ENCODE results near the gene PCDHA11. TPM values are rescaled to one million over a fixed set of nuclear protein-coding genes. Genes with fewer than 3 reads are reported as not detected.

The PCDHA11 gene
- total RNA-seq, 4 donors from 2014 or later: not detected

DNA sequence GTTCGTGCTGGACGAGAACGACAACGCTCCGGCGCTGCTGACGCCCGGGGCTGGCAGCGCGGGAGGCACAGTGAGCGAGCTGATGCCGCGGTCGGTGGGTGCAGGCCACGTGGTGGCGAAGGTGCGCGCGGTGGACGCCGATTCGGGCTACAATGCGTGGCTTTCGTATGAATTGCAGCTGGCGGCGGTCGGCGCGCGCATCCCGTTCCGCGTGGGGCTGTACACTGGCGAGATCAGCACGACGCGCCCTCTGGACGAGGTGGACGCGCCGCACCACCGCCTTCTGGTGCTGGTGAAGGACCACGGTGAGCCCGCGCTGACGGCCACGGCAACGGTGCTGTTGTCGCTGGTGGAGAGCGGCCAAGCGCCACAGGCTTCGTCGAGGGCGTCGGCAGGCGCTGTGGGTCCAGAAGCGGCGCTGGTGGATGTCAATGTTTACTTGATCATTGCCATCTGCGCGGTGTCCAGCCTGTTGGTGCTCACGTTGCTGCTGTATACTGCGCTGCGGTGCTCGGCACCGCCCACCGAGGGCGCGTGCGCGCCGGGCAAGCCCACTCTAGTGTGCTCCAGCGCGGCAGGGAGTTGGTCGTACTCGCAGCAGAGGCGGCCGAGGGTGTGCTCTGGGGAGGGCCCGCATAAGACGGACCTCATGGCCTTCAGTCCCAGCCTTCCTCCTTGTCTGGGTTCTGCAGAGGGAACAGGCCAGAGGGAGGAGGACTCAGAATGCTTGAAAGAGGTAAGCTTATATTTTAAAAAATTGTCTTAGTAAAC, 15.4 kb downstream of the PCDHA11 start:
- H3K4me1 ChIP-seq: no peaks in the 10 kb centered on the region
- DNase-seq: no peak
- TF ChIP-seq POLR2A (IDR thresholded peaks at IDR 0.05): no peak
- TF ChIP-seq, protein P1, sequence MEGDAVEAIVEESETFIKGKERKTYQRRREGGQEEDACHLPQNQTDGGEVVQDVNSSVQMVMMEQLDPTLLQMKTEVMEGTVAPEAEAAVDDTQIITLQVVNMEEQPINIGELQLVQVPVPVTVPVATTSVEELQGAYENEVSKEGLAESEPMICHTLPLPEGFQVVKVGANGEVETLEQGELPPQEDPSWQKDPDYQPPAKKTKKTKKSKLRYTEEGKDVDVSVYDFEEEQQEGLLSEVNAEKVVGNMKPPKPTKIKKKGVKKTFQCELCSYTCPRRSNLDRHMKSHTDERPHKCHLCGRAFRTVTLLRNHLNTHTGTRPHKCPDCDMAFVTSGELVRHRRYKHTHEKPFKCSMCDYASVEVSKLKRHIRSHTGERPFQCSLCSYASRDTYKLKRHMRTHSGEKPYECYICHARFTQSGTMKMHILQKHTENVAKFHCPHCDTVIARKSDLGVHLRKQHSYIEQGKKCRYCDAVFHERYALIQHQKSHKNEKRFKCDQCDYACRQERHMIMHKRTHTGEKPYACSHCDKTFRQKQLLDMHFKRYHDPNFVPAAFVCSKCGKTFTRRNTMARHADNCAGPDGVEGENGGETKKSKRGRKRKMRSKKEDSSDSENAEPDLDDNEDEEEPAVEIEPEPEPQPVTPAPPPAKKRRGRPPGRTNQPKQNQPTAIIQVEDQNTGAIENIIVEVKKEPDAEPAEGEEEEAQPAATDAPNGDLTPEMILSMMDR (IDR thresholded peaks at IDR 0.05 in 4 of 5, conservative IDR thresholded peaks at IDR 0.05 in 1 of 5): no peak
- no peak for ATAC-seq
- peaks cover 0 to 5% (median 0%) of the 10 kb centered on the region in 3 donors for H3K9me3 ChIP-seq
- no peak overlapping the region for H3K4me3 ChIP-seq
- intact Hi-C loops (cut with DNase I; ENCODE audit: low total_unique reads) (no loop called here), in situ Hi-C loops (cut with MboI; ENCODE audit: low sequenced_read_pairs in 4 of 4) (no loop called here)
- peaks cover 9 to 14% (median 12%) of the 10 kb centered on the region in 3 donors for H3K27me3 ChIP-seq
- H3K36me3 ChIP-seq: no peaks in the 10 kb centered on the region
- no peak overlapping the region for H3K27ac ChIP-seq

DNA sequence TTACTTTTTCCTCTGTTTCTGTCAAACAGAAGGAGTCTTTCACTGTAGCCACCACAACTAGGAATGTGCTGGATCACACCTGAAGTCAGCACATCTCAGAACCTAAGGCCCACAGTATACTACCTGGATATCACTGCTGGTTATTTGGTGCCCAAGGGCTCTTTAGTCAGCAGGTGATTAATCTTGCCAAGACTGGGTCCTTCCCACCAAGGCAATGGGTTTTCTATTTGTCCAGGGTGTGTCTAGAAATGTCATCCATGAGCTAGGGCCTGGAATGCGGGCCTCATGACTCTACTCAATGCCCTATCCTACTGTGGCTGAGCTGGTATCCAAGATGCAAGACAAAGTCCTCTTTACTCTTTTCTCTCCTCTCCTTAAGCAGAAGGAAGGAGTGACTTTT, 47.6 kb downstream of the PCDHA11 start:
- H3K27ac ChIP-seq: no peak overlapping the region
- intact Hi-C loops (cut with DNase I; ENCODE audit: low total_unique reads) (no loop called here), in situ Hi-C loops (cut with MboI; ENCODE audit: low sequenced_read_pairs in 4 of 4) (no loop called here)
- H3K4me3 ChIP-seq: no peak overlapping the region
- H3K4me1 ChIP-seq: no peaks in the 10 kb centered on the region
- ATAC-seq: no peak
- TF ChIP-seq, protein P1 (IDR thresholded peaks at IDR 0.05 in 4 of 5, conservative IDR thresholded peaks at IDR 0.05 in 1 of 5): no peak
- TF ChIP-seq POLR2A (IDR thresholded peaks at IDR 0.05): no peak
- no peaks in the 10 kb centered on the region for H3K27me3 ChIP-seq
- DNase-seq: no peak
- H3K36me3 ChIP-seq: no peaks in the 10 kb centered on the region
- no peaks in the 10 kb centered on the region for H3K9me3 ChIP-seq

Other genes with a start within 250 kb of the PCDHA11 start
- gene CD14, start 235.8 kb upstream of the PCDHA11 start, total RNA-seq: 10 to 100 TPM; 12.2 to 22.9 (median 16.1) TPM
- 10 to 100 TPM in 2 of 4 donors, 1 to 10 TPM in 2; 5.1 to 15.4 (median 9.5) TPM for gene TMCO6, start 229.5 kb upstream of the PCDHA11 start, total RNA-seq
- 100 to 1,000 TPM in 2 of 4 donors, 10 to 100 TPM in 2; 86.9 to 121 (median 102) TPM for gene NDUFA2, start 221.3 kb upstream of the PCDHA11 start, total RNA-seq
- 100 to 1,000 TPM in 3 of 4 donors, 10 to 100 TPM in 1; 94.5 to 169 (median 143) TPM for gene IK, start 221.1 kb upstream of the PCDHA11 start, total RNA-seq
- 10 to 100 TPM; 10.9 to 18.7 (median 15.1) TPM for gene WDR55, start 204.1 kb upstream of the PCDHA11 start, total RNA-seq
- gene DND1, start 195.4 kb upstream of the PCDHA11 start, total RNA-seq: 1 to 10 TPM in 2 of 4 donors, under 1 TPM in 1, not detected in 1; 0.20 to 5.0 (median 1.8) TPM
- 10 to 100 TPM; 38.2 to 72.9 (median 59.4) TPM for gene HARS1, start 177.6 kb upstream of the PCDHA11 start, total RNA-seq
- gene HARS2, start 177.5 kb upstream of the PCDHA11 start, total RNA-seq: 10 to 100 TPM; 25.2 to 36.0 (median 27.0) TPM
- gene ZMAT2, start 168.5 kb upstream of the PCDHA11 start, total RNA-seq: 10 to 100 TPM; 44.2 to 56.5 (median 51.9) TPM
- not detected for gene PCDHA1, start 82.8 kb upstream of the PCDHA11 start, total RNA-seq
- under 1 TPM in 1 of 4 donors, not detected in 3; 0.12 TPM for gene PCDHA2, start 74.1 kb upstream of the PCDHA11 start, total RNA-seq
- under 1 TPM in 2 of 4 donors, not detected in 2; 0.07 to 0.20 TPM for gene PCDHA3, start 67.9 kb upstream of the PCDHA11 start, total RNA-seq
- under 1 TPM in 2 of 4 donors, not detected in 2; 0.20 to 0.23 TPM for gene PCDHA4, start 61.9 kb upstream of the PCDHA11 start, total RNA-seq
- gene PCDHA5, start 47.3 kb upstream of the PCDHA11 start, total RNA-seq: not detected
- under 1 TPM in 2 of 4 donors, not detected in 2; 0.10 to 0.19 TPM for gene PCDHA6, start 41.0 kb upstream of the PCDHA11 start, total RNA-seq
- gene PCDHA7, start 34.7 kb upstream of the PCDHA11 start, total RNA-seq: under 1 TPM in 2 of 4 donors, not detected in 2; 0.15 to 0.24 TPM
- under 1 TPM in 1 of 4 donors, not detected in 3; 0.18 TPM for gene PCDHA8, start 27.8 kb upstream of the PCDHA11 start, total RNA-seq
- gene PCDHA9, start 20.6 kb upstream of the PCDHA11 start, total RNA-seq: under 1 TPM in 2 of 4 donors, not detected in 2; 0.07 TPM
- under 1 TPM in 3 of 4 donors, not detected in 1; 0.05 to 0.15 (median 0.07) TPM for gene PCDHA10, start 13.1 kb upstream of the PCDHA11 start, total RNA-seq
- gene PCDHA12, start 6.4 kb downstream of the PCDHA11 start, total RNA-seq: under 1 TPM in 1 of 4 donors, not detected in 3; 0.05 TPM
- not detected for gene PCDHA13, start 13.2 kb downstream of the PCDHA11 start, total RNA-seq
- under 1 TPM in 1 of 4 donors, not detected in 3; 0.13 TPM for gene PCDHAC1, start 57.3 kb downstream of the PCDHA11 start, total RNA-seq
- under 1 TPM in 2 of 4 donors, not detected in 2; 0.03 to 0.13 TPM for gene PCDHAC2, start 97.5 kb downstream of the PCDHA11 start, total RNA-seq
- gene PCDHB1, start 182.4 kb downstream of the PCDHA11 start, total RNA-seq: not detected
- 1 to 10 TPM in 2 of 4 donors, under 1 TPM in 2; 0.71 to 1.7 (median 1.2) TPM for gene PCDHB2, start 225.7 kb downstream of the PCDHA11 start, total RNA-seq
- gene PCDHB3, start 231.5 kb downstream of the PCDHA11 start, total RNA-seq: under 1 TPM in 3 of 4 donors, not detected in 1; 0.61 to 0.72 (median 0.71) TPM